Kidney (tissue), 14 donors: ENCODE data around the gene MAD1L1. TPM values are rescaled to one million over a fixed set of nuclear protein-coding genes. Genes with fewer than 3 reads are reported as not detected.
A peak's percentile ranks its signal among the peaks of the same experiment; 100 is the strongest.

Experiments used
- DNase-seq, 5 donors: peaks; one replicate each; pipeline ENCODE4 v3.0.0-alpha.2; 2013 to 2020
- FAIRE-seq: peaks from 2 replicates; lab custom pipeline; 2012; peaks lifted over from hg19 to GRCh38; lab: Jason Lieb, UNC
- H3K27ac ChIP-seq, 2 donors: one replicate each; pipeline ENCODE4 v1.7.0; 2013; ENCODE audit warnings: low read depth in 2 of 2, low read length in 2 of 2, inconsistent platforms in 1 of 2
- H3K27me3 ChIP-seq: one replicate; pipeline ENCODE4 v1.7.1; 2013; ENCODE audit warnings: low read length, inconsistent platforms; ENCODE audit not compliant: control insufficient read depth, insufficient read depth
- H3K36me3 ChIP-seq, 3 donors: one replicate each; pipeline versions ENCODE4 v1.7.0 to v1.7.1; 2013; ENCODE audit warnings: low read length in 3 of 3, control low read depth in 1 of 3, inconsistent platforms in 1 of 3; ENCODE audit not compliant: insufficient read depth in 3 of 3, control insufficient read depth in 2 of 3
- H3K4me1 ChIP-seq, 3 donors: one replicate each; pipeline versions ENCODE4 v1.7.0 to v1.7.1; 2013; ENCODE audit warnings: low read length in 3 of 3, inconsistent platforms in 1 of 3, low read depth in 1 of 3; ENCODE audit not compliant: control insufficient read depth in 2 of 3, insufficient read depth in 2 of 3
- H3K4me3 ChIP-seq, 3 donors: one replicate each; pipeline versions ENCODE4 v1.7.0 to v1.8.1; 2013; ENCODE audit warnings: low read length in 3 of 3, control low read depth in 1 of 3, inconsistent platforms in 1 of 3
- H3K9ac ChIP-seq, 3 donors: one replicate each; pipeline versions ENCODE4 v1.7.0 to v1.7.1; 2013; ENCODE audit warnings: low read length in 3 of 3, control low read depth in 1 of 3, inconsistent platforms in 1 of 3
- H3K9me3 ChIP-seq, 3 donors: one replicate each; pipeline versions ENCODE4 v1.7.0 to v1.7.1; 2013; ENCODE audit warnings: low read length in 3 of 3, control low read depth in 1 of 3, inconsistent platforms in 1 of 3; ENCODE audit not compliant: control insufficient read depth in 2 of 3, insufficient read depth in 1 of 3
- intact Hi-C: fragments of 100-400 bp; cut with DNase I; formaldehyde crosslinking; loops from one replicate; pipeline ENCODE4 v1.11.1; 2022
- polyA plus RNA-seq: library from polyadenylated mRNA; stranded (reverse); fragments of 350-450 nt; fragmentation: Illumina TruSeq; extraction: RNeasy Lipid Tissue Mini Kit (QIAGEN cat#74804); gene quantifications from one replicate; pipeline ENCODE4 v1.2.3, GENCODE V29; 2014; ENCODE audit warnings: low read depth, low replicate concordance; ENCODE audit not compliant: insufficient read depth
- total RNA-seq: library from RNA; stranded (reverse); fragmentation: NEBNext Ultra II Directional; extraction: Animal tissue kit (Norgen Biotek cat#: 25700); gene quantifications from one replicate; pipeline ENCODE4 v1.2.1, GENCODE V29; 2021
- TF ChIP-seq, protein P1 (sequence below): IDR thresholded peaks from 3 replicates; pipeline ENCODE4 v1.5.1; 2012; ENCODE audit warnings: mild to moderate bottlenecking, moderate library complexity, borderline replicate concordance; ENCODE audit not compliant: insufficient read depth; ENCODE audit errors: extremely low read depth
- donor health status: control.
- donor health status: control.
- donor health status: control.
- donor health status: control.
- donor health status: control.
- donor health status: DM: yes; HTN: yes; CAD: no.
- donor health status: Normal renal cell carcinoma (clear cell type).

Gene MAD1L1
- total and polyA plus RNA-seq, 2 donors from 2014 or later, result 33.2 to 45.2 TPM

DNA sequence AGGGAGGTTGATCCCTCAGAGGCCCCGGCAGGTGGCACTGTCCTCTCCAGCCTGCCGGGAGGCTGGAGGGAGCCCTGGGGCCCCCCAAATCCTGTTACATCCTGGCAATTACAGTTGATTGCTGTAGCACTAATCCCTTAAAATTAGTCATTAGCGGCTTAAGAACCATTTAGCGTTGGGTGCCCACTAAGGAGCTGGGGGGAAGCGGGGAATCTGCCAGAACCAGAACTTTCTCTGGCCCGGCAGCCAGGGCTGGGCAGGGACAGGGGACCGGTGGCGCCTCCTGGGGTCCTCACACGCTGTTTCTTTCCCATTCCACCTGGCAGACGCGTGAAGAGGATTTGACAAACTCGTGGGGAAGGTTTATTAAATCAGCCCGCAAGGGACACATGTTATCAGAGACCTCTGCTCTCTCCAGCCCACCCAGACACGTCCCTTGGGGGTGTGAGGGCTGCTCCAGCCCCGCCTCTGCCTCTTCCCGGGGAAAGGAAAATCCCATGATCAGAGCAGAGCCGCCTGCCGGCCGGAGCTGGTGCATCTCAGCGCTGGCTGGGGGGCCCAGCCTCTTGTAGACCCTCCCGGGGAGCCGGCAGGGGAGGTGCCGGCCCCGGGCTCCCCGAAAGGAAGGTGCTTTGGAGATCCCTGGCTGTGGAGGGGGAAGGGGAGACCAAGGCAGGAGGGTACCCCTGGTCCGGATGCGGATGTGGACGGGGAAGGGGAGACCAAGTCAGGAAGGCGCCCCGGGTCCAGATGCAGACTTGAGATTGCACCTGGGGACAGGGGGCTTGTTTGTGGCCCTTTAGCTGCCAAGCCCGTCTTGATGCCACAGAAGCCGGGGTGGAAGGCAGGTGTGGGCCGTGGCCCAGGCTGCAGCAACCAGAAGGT is 420.0 kb downstream of the MAD1L1 start:
- DNase-seq, result peak; percentile 46 to 76 (median 64)

DNA sequence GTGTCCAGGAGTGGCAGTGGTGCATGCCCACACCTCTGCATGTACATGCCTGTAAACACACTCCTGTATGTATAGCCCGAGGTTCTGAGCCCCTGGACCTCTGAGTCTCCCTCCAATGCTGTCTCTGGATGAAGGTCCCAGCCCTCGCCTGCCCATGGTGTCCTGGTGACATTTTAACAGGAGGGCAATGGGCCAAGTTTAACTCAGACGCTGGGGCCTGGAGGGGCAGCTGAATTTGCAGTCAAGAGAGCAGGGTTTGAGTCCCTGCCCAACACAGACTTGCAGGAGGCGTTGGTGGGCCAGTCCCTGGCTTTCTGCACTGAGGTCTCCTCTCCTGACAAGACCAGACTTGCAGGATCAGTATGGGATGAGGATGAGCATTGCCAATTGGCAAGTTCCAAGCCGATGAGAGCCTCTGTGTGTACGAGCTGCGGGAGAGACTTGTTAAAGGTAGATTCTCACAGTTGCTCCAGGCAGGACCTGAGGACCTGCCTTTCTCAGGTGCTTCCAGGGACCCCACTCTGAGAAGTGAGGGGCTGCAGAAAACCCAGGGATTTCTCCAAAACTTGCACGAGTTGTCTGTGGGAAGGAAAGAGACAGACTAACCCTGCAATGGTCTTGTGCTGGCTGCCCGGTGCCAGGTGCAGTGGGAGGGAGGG is 420.8 kb downstream of the MAD1L1 start:
- H3K9me3 ChIP-seq, result no peaks in the 10 kb centered on the region
- no peaks in the 10 kb centered on the region for H3K36me3 ChIP-seq
- no peaks in the 10 kb centered on the region for H3K4me1 ChIP-seq
- intact Hi-C loops, result no loop called here
- H3K9ac ChIP-seq, result no peak overlapping the region
- H3K27ac ChIP-seq, result no peak overlapping the region
- H3K4me3 ChIP-seq, result no peak overlapping the region
- FAIRE-seq (no peak), DNase-seq (peak in 1 of 5 donors; percentile 40)
- no peaks in the 10 kb centered on the region for H3K27me3 ChIP-seq
- TF ChIP-seq, protein P1, sequence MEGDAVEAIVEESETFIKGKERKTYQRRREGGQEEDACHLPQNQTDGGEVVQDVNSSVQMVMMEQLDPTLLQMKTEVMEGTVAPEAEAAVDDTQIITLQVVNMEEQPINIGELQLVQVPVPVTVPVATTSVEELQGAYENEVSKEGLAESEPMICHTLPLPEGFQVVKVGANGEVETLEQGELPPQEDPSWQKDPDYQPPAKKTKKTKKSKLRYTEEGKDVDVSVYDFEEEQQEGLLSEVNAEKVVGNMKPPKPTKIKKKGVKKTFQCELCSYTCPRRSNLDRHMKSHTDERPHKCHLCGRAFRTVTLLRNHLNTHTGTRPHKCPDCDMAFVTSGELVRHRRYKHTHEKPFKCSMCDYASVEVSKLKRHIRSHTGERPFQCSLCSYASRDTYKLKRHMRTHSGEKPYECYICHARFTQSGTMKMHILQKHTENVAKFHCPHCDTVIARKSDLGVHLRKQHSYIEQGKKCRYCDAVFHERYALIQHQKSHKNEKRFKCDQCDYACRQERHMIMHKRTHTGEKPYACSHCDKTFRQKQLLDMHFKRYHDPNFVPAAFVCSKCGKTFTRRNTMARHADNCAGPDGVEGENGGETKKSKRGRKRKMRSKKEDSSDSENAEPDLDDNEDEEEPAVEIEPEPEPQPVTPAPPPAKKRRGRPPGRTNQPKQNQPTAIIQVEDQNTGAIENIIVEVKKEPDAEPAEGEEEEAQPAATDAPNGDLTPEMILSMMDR, result no peak

More for the DNA sequence above, 420.0 kb downstream of the MAD1L1 start:
- Histone ChIP-seq H3K4me3 (no peak overlapping the region), H3K27ac (no peak overlapping the region), H3K9me3 (no peaks in the 10 kb centered on the region), H3K27me3 (no peaks in the 10 kb centered on the region), H3K9ac (no peak overlapping the region), H3K4me1 (peaks cover 0 to 3% (median 0%) of the 10 kb centered on the region in 3 donors), H3K36me3 (no peaks in the 10 kb centered on the region)
- intact Hi-C loops, result no loop called here
- no peak for FAIRE-seq
- TF ChIP-seq, protein P1, result no peak

DNA sequence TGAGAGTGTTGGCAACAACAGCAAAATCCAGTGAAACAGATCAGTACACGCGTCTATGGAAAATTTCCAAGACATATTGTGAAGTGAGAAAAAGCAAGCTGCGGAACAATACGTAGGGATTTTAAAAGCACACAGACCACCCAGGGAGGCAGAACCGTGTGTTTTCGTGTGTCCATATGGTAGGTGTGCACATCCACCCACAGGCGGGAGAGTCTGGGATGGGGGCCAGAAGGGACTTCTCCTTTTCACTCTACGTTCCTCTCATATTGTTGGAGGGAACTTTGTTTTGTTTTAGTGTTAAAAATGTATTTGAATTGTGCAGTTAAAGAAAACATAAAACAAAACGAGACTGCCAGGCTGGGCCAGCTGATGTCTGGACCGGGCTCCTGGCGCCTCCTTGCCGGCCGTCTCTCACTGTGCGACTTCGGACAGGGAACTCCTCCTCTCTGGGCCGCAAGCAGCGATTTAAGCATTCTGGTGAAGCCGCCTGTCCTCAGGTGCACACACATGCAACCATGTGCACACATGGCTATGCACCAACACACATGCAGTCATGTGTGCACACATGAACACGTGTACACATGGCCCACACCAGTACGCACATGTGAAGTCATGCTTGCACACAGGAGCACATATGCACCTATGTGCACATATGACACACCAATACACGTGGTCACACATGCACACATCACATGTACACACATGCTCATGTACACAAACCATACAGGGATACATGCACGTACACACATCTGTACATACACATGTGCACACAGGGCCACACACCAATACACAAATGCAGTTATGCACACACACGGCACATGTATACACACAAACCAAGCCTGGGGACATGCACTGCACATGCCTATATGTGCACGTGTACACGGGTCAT is 421.5 kb downstream of the MAD1L1 start:
- Histone ChIP-seq H3K27ac (no peak overlapping the region), H3K4me3 (no peak overlapping the region), H3K9me3 (no peaks in the 10 kb centered on the region), H3K9ac (no peak overlapping the region), H3K4me1 (no peaks in the 10 kb centered on the region), H3K27me3 (no peaks in the 10 kb centered on the region), H3K36me3 (no peaks in the 10 kb centered on the region)
- peak in 3 of 5 donors; percentile 22 to 55 (median 54) for DNase-seq
- TF ChIP-seq, protein P1, result no peak
- intact Hi-C loops, result no loop called here
- FAIRE-seq, result no peak
